ENCODE results near the gene TMEM229A.
"Not testable (repeated sequence)": the region's sequence is repeated elsewhere in the genome, so short reads cannot be mapped to it uniquely, and the experiment has no call there.

Gene TMEM229A

DNA sequence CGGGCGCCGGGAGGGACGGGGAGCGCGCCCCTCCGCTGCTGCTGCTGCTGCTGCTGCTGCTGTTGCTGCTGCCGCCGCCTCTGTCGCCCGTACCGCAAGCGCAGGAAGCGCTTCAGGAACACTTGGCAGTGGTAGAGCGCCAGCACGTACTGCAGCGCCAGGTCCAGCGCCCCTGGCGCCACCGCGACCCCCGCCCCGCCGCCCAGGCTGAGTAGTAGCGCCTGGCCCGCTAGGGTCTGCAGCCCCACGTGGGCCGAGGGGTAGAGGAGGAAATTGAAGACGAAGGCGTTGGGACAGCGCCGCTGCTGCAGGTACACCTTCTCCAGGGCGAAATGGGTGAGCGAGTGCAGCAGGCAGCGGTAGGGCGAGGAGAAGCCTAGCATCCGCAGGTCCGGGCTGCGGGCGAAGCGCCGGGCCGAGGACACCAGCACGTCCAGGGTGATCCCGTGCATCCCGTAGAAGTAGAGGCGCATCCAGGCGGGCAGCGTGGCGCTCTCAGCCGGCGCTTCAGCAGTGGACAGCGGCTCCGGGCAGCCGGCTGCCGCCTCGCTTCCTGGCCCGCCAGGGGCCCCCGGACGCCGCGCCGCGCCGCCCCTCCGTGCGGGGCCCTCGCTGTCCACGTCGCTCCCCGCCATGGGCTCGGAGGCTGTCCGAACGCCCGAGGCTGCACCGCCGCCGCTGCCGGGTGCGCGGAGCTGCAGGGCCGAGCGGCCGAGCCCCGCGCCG lies at the start of gene TMEM229A:
TSS of gene TMEM229A (minus strand) at position 699 of the 726 bp plus-strand sequence. CDS start at position 635, 64 bp downstream.
- DNase-seq: no peak

DNA sequence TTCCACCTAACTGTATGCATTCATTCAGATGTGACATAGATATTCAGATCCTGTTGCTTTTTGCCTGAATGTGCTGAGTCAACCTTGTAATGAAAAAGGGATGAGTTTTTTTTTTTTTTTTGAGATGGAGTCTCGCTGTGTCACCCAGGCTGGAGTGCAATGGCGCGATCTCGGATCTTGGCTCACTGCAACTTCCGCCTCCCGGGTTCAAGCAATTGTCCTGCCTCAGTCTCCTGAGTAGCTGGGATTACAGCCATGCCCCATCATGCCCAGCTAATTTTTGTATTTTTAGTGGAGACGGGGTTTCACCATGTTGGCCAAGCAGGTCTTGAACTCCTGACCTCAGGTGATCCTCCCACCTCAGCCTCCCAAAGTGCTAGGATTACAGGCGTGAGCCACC lies 49.4 kb upstream of the TMEM229A start:
- DNase-seq: not testable (repeated sequence)

GRCh38 chr7:124077546-124077945 lies 44.7 kb upstream of the TMEM229A start:
- DNase-seq: no peak

DNA sequence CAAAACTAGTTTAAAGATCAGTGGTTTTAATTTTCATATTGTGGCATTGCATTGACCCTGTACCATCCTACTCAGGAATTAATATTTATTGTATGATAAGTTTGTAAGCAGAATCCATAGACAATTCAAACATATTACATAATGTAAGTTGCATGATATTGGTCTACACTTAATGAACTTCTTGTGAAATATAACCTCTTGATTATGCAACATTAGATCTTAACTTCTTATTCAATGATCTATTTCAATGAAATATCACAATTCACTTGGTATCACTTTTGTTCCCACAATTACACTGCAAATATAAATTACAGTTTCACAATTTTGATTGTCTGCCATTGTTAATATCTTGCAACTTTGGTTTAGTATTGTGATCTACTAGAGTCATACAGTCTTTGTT lies 44.0 kb upstream of the TMEM229A start:
- no peak for DNase-seq

DNA sequence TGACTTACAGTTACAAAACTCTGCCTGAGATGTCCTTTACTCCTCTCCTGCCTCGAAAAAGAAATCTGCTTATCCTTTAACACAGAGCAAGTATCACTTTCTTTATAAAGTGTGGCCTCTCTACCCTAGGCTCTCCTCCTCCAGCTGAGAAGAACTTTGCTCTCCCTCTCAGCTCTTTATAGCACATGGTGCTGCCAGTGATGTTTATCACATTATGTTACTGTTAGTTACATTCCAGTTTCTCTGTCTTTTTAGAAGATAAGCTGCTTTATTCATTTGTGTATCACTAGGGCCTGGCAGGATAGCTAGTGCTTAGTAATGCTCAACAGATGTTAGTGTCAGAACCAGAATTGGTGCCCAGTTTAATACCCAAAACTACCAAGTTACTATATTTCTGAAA lies 41.1 kb upstream of the TMEM229A start:
- DNase-seq: no peak

- no peak for DNase-seq
These were observed 40.4 kb upstream of the TMEM229A start for GRCh38 chr7:124073310-124073645.

DNA sequence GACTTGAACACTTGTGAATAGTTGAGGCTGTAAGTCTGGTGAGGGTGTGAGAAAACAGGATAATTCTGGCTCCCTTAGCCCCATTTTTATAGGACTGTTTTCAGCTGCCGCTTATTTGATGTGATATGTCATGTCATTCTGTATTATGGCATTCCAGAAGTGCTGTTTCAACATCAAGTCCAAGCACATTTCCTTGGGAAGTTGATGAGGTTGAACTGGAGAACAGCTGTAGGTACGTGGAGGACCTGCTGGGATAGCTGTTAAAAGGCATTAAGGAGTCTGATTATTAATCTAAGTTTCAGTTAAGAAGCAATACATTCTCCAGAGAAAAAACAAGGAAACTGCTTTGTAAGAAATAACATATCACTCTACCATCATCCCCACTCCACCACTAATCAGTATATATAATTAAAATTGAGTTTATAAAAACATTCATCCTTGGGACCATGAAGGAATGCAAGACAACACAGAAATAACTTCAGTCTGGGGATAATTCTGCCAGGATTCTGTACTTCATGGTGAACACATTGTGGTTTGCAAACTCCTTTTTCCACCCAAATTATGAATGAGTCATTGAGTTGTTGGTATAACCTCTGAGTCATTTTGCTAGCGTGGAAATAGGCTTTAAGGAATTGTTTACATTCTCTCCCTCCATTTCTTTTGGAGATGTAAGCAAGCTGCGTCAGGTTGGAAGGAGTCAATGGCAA lies 39.9 kb upstream of the TMEM229A start:
- no peak for DNase-seq

GRCh38 chr7:124071843-124072242 lies 39.0 kb upstream of the TMEM229A start:
- DNase-seq: no peak

DNA sequence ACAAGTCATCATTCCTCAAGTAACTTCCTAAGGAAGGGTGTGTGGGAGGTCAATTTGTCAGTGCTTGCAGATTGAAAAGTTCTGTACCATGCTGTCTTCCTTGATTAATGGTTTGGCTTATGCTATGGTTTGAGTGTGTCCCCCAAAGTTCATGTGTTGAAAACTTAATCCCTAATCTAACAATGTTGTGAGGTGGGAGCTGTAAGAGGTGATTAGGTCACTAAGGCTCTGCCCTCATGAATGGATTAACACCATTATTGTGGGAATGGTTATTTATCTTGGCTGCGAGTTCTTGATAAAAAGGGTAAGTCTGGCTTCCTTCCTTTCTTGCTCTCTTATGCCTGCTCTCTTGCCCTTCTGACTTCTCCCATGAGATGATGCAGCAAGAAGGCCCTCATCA lies 29.3 kb upstream of the TMEM229A start:
- no peak for DNase-seq

DNA sequence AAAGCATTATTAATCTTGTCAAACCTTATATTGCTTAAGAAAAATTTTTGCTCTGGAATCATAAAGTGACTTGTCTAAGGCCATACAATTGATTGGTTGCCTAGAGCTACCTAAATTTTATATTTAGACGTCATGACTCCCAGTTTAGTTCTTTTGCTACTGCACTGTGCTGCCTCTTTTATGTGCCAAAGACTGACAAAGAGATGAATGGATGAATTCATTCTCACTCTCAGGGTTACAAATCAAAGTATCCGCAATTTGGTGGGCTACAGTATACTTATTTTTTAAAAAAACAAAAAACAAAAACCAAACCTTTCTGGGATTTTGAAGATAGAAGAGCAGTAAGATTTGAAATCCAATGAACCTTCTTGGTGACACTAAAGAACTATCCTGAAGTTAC lies 27.7 kb upstream of the TMEM229A start:
- DNase-seq: no peak

DNA sequence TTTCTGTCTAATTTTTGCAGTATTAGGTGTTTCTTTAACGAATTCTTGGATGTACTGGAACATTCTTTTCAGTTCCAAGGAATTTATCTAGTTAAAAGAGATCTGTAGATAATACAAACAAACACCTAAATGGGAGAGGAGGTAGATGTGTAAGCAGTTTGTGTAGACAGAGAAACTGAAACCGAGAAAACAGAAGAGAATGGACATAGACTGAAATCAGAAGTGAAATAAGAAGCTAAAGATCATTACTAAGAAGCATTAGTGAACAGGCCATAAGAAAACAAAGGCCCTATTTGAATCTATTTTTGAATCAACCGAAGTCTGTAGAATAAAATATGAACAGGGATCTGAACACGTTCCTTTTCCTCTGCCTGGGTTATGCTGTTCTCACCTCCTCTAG lies 26.5 kb upstream of the TMEM229A start:
- DNase-seq: no peak

GRCh38 chr7:124058515-124058914 lies 25.6 kb upstream of the TMEM229A start:
- DNase-seq: no peak

DNA sequence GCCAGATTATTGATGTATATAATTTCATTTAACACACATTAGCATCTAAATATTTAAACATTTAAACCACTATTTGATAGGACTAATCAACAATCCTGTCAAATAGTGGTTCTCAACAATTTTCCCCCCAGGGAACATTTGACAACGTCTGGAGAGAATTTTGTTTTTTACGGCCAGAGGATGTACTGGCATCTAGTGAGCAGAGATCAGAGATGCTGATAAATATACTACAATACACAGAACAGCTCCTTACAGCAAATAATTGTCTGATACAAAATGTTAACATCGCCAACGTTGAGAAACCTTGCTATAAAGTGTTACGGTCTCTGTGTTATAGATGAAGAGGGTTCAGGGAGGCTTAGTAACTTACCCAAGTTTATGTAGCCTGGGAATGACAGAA lies 25.0 kb upstream of the TMEM229A start:
- DNase-seq: no peak

GRCh38 chr7:124056234-124056633 lies 23.4 kb upstream of the TMEM229A start:
- no peak for DNase-seq

DNA sequence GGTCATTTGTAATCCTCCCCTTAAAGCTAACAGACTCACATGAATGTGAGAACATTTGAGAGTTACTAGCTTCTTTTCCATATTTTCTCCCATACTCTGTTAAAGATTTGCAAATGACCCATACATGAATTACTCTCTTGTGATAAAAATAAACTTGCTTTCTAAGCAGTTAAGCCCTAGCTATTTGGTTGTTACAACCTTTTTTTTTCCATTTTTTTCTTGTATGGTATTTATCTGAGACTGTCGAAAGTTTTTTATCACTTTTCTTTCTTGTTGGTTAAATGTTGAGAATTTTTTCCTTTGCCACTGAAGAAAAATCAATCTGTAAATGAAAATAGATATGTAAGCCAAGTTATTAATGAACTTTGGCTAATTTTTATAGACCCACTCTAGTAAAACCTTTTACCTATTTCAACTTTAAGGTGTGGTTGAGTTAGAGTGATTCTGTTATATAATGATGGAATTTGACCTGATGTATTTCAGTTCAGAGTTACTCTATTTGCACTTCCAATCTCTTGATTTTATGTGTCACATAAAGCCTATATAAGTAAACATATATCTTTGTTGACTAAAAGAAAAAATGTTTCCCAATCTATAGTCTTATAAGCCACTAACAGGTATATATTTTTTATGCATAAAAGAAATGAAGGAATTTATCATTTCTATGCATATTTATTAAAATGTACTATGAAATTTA lies 19.0 kb upstream of the TMEM229A start:
- no peak for DNase-seq

DNA sequence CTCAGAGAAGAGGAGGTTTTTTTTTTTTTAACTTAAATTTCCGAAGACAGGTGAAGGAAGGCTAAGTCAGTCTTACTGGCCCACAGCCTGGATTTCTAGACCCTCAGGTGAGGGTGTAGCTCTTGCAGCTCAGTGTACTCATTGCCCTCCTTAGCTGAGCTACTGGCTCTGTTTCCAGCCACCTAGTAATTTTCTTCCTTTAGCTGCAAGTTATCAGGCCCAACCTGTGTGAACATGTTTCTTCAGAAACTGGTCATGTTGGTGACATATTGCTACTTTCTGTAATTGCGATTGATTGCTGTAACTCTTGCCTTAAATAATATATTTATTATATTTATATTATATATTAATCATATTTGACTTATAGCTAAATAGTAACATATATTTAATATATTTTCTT lies 10.0 kb upstream of the TMEM229A start:
- DNase-seq: no peak

- DNase-seq: no peak
These were observed 8.6 kb upstream of the TMEM229A start for GRCh38 chr7:124041439-124041838.

DNA sequence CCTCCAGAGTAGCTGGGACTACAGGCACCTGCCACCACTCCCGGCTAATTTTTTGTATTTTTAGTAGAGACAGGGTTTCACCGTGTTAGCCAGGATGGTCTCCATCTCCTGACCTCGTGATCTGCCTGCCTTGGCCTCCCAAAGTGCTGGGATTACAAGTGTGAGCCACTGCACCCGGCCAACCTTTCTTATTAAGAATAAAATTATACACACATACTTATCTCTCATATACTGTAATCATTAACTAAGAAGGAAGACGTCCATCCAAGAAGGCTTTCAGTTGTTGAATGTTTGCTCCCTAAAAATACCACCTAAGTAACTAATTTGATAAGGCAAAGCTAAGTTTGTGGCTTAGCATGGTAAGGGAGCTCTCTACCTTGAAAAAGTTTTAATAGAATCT lies 5.0 kb upstream of the TMEM229A start:
- not testable (repeated sequence) for DNase-seq

DNA sequence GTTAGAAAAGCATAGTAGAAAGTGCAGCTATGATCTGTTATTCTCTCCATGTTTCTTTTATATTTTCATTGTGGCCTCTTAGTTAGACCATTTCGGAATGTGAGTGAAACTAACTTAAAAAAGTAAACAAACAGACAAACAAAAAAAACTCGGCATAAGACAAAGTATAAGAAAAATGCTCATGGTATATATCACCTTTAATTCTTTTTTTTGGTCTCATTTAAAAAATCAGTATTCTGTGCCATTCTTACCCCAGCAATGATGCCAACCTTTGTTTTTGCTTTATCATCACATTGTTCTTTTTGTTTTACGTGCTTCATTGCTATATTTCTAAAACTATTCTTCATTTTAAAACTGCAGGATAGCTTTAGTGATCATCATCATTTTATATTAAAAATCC lies 2.8 kb upstream of the TMEM229A start:
- DNase-seq: no peak

GRCh38 chr7:124034754-124035100 lies 1.9 kb upstream of the TMEM229A start:
- DNase-seq: no peak

GRCh38 chr7:124033807-124034753 lies 1.2 kb upstream of the TMEM229A start:
- DNase-seq: no peak

- DNase-seq: no peak
These were observed 384 bp upstream of the TMEM229A start for GRCh38 chr7:124033095-124033806.

All from activated CD4-positive, alpha-beta T cell treated with anti-CD3 and anti-CD28 coated beads for 1 hour (primary cell).